Measurements from ENCODE around the gene ALOX5AP. TPM values are rescaled to one million over a fixed set of nuclear protein-coding genes. Genes with fewer than 3 reads are reported as not detected.

ALOX5AP gene
- total RNA-seq, 1 experiment from 2014 or later = not detected

DNA sequence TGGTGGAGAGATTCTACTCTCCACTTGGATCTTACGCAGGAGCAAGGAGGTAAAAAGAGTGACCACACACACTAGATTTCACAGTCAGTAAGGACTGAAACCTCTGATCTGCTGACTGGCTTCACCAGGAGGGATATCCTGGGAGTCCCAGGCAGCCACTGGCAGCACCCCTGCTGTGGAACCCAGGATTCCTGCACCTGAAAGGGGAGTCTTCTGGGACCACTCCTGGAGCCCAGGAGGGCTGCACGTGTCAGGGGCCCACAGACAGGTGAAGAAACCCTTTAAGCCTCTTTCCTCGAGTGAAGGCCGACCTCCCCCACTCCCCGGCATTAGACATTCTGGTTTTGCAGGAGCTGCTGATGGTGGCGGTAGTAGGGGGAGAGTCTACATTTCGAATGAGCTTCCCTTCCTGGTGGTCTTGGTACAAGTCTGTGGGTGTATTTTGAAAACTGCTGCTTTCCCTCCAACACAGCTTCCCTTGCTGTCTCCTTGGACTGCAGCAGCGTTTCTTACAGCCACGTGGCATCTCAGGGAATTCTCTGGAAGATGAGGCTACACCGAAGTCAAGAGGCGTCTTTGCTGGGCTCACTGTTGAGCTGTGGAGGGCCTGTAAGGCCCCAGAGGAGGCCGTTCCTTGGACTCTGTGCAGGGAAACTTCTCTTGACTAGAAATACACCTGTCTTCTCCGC is 62.6 kb downstream of the ALOX5AP start:
- DNase-seq = no peak
- Histone ChIP-seq H3K79me2 (ENCODE audit: low read depth) (no peaks in the 10 kb centered on the region), H3K4me3 (no peak overlapping the region), H3K4me2 (no peak overlapping the region; the same call in 1 of the 2 replicates), H3K9me2 (ENCODE audit: insufficient read depth) (no peaks in the 10 kb centered on the region), H3K27ac (no peak overlapping the region), H4K20me1 (ENCODE audit: insufficient read depth) (no peaks in the 10 kb centered on the region), H2AFZ (no peak overlapping the region), H3K9me3 (ENCODE audit: insufficient read depth, low read depth) (no peaks in the 10 kb centered on the region), H3K27me3 (ENCODE audit: insufficient read depth, low read depth) (no peaks in the 10 kb centered on the region), H3K36me3 (ENCODE audit: low read depth) (no peaks in the 10 kb centered on the region), H3K4me1 (replicated peaks; ENCODE audit: insufficient read depth) (peaks cover 44% of the 10 kb centered on the region), H3F3A (ENCODE audit: insufficient read depth, low read depth) (peaks cover 14% of the 10 kb centered on the region)
- ChIA-PET CTCF (no interaction called here), POLR2A (ENCODE audit: unreplicated experiment) (no interaction called here)
- TF ChIP-seq, protein P1, sequence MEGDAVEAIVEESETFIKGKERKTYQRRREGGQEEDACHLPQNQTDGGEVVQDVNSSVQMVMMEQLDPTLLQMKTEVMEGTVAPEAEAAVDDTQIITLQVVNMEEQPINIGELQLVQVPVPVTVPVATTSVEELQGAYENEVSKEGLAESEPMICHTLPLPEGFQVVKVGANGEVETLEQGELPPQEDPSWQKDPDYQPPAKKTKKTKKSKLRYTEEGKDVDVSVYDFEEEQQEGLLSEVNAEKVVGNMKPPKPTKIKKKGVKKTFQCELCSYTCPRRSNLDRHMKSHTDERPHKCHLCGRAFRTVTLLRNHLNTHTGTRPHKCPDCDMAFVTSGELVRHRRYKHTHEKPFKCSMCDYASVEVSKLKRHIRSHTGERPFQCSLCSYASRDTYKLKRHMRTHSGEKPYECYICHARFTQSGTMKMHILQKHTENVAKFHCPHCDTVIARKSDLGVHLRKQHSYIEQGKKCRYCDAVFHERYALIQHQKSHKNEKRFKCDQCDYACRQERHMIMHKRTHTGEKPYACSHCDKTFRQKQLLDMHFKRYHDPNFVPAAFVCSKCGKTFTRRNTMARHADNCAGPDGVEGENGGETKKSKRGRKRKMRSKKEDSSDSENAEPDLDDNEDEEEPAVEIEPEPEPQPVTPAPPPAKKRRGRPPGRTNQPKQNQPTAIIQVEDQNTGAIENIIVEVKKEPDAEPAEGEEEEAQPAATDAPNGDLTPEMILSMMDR (conservative IDR thresholded peaks at IDR 0.05) = no peak
- no peak for TF ChIP-seq EZH2 (IDR thresholded peaks at IDR 0.05; ENCODE audit: low read depth)
- no TSS peak for BruUV-seq (replicated peaks)
- intact Hi-C loops (cut with micrococcal nuclease; ENCODE audit: unreplicated experiment) = loop anchor here (2.0 kb wide), 1 partner anchor 67 kb away; no protein-coding TSS in a partner anchor

DNA sequence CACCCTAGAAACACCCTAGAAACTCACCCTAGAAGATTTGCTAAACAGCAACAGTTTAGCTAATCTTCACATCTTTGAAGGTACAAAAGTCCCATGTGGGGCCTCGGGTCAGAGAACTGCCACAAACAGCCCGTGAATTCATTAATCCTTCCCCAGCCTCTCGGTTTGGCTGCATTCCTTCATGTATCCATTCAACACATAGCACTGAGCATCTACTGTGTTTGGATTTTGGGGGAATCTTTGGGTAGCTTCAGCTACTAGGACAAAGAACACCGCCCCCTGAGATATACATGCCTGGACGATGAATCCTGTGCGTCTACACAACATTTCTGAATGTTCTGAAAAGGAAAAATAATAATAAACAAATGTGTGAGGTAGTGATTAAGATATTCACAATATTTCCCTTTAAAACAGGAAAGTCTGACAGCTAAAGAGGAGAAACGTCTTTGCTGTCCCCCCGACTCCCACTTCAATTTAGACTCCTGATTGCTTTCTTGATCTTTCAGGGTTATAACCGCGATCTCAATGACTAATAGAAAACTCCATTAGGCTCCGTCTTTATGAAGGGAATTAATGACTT is 63.5 kb downstream of the ALOX5AP start:
- Histone ChIP-seq H3K9me2 (ENCODE audit: insufficient read depth) (no peaks in the 10 kb centered on the region), H3K27me3 (ENCODE audit: insufficient read depth, low read depth) (no peaks in the 10 kb centered on the region), H3K79me2 (ENCODE audit: low read depth) (no peaks in the 10 kb centered on the region), H3K36me3 (ENCODE audit: low read depth) (no peaks in the 10 kb centered on the region), H4K20me1 (ENCODE audit: insufficient read depth) (no peaks in the 10 kb centered on the region), H3K9me3 (ENCODE audit: insufficient read depth, low read depth) (no peaks in the 10 kb centered on the region), H3F3A (ENCODE audit: insufficient read depth, low read depth) (peaks cover 11% of the 10 kb centered on the region), H3K4me1 (replicated peaks; ENCODE audit: insufficient read depth) (peaks cover 35% of the 10 kb centered on the region), H2AFZ (no peak overlapping the region), H3K27ac (no peak overlapping the region), H3K4me2 (no peak overlapping the region), H3K4me3 (no peak overlapping the region)
- ChIA-PET POLR2A (ENCODE audit: unreplicated experiment) (no interaction called here), CTCF (interaction anchor here (0.5 kb wide), 1 partner anchor 376 kb away, joined by 4 read pairs; no protein-coding TSS in a partner anchor)
- no TSS peak for BruUV-seq (replicated peaks)
- intact Hi-C loops (cut with micrococcal nuclease; ENCODE audit: unreplicated experiment) = no loop called here
- TF ChIP-seq, protein P1 (conservative IDR thresholded peaks at IDR 0.05) = no peak
- no peak for TF ChIP-seq EZH2 (IDR thresholded peaks at IDR 0.05; ENCODE audit: low read depth)
- no peak for DNase-seq

DNA sequence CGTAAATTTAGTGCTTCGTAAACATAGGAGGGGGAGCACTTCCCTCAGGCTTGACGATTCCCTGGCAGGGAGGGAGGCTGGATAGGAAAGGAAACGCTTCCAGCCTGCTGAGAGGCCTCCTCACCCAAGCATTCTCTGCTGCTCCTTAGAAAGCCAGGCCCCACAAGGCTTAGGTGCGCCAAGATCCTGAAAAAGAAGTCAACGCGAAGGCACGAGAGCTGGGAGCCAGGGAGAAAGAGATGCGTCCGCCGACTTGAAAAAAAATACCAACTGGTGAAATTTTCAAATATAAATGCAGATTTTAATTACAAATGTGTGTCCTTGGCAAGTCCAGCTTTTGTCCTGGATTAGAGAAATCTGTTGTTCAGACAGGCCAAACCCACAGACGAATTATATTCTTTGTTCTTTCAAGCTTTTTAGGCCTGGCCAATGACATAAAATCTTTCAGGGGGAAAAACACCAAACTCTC is 64.0 kb downstream of the ALOX5AP start:
- Histone ChIP-seq H3K36me3 (ENCODE audit: low read depth) (no peaks in the 10 kb centered on the region), H3K4me2 (no peak overlapping the region), H3K4me3 (no peak overlapping the region), H4K20me1 (ENCODE audit: insufficient read depth) (no peaks in the 10 kb centered on the region), H3K9me3 (ENCODE audit: insufficient read depth, low read depth) (no peaks in the 10 kb centered on the region), H3K27ac (no peak overlapping the region), H3K4me1 (replicated peaks; ENCODE audit: insufficient read depth) (peaks cover 33% of the 10 kb centered on the region), H2AFZ (no peak overlapping the region), H3K9me2 (ENCODE audit: insufficient read depth) (no peaks in the 10 kb centered on the region), H3F3A (ENCODE audit: insufficient read depth, low read depth) (peaks cover 11% of the 10 kb centered on the region), H3K27me3 (ENCODE audit: insufficient read depth, low read depth) (no peaks in the 10 kb centered on the region), H3K79me2 (ENCODE audit: low read depth) (no peaks in the 10 kb centered on the region)
- ChIA-PET CTCF (interaction anchor here (0.5 kb wide), 1 partner anchor 375 kb away, joined by 4 read pairs; no protein-coding TSS in a partner anchor), POLR2A (ENCODE audit: unreplicated experiment) (no interaction called here)
- intact Hi-C loops (cut with micrococcal nuclease; ENCODE audit: unreplicated experiment) = no loop called here
- BruUV-seq (replicated peaks) = no TSS peak
- TF ChIP-seq, protein P1 (conservative IDR thresholded peaks at IDR 0.05) = no peak
- no peak for TF ChIP-seq EZH2 (IDR thresholded peaks at IDR 0.05; ENCODE audit: low read depth)
- no peak for DNase-seq
